Stimulated activated CD4-positive, alpha-beta T cell treated with anti-CD3 and anti-CD28 coated beads, Interleukin-1b, Interleukin-23, amount 100 ng/mL, for 24 hours (primary cell): ENCODE data around the gene B3GNT7.
"Not testable (repeated sequence)": the region's sequence is repeated elsewhere in the genome, so short reads cannot be mapped to it uniquely, and the experiment has no call there.

ENCODE experiments used
- DNase-seq, 4 experiments: peaks; one replicate each; pipeline ENCODE4 v3.0.0-alpha.2; 2020; ENCODE audit warnings: low read depth in 4 of 4, low spot score in 1 of 4

The B3GNT7 gene

GRCh38 chr2:231400681-231401080 lies 5.2 kb downstream of the B3GNT7 start:
- not testable (repeated sequence) for DNase-seq

- DNase-seq, result not testable (repeated sequence)
These were observed 5.6 kb downstream of the B3GNT7 start for GRCh38 chr2:231401101-231401500.

- DNase-seq, result not testable (repeated sequence)
These were observed 8.1 kb downstream of the B3GNT7 start for GRCh38 chr2:231403421-231404182.

GRCh38 chr2:231404183-231404578 lies 8.7 kb downstream of the B3GNT7 start:
- DNase-seq, result not testable (repeated sequence)

- DNase-seq, result not testable (repeated sequence)
These were observed 10.3 kb downstream of the B3GNT7 start for GRCh38 chr2:231405601-231406367.

- not testable (repeated sequence) for DNase-seq
These were observed 12.2 kb downstream of the B3GNT7 start for GRCh38 chr2:231407686-231408085.

GRCh38 chr2:231408304-231408703 lies 12.8 kb downstream of the B3GNT7 start:
- DNase-seq, result not testable (repeated sequence)

GRCh38 chr2:231409776-231410175 lies 14.3 kb downstream of the B3GNT7 start:
- no peak for DNase-seq

GRCh38 chr2:231410293-231411004 lies 14.9 kb downstream of the B3GNT7 start:
- DNase-seq, result no peak

GRCh38 chr2:231411237-231411636 lies 15.7 kb downstream of the B3GNT7 start:
- DNase-seq, result no peak

- DNase-seq, result peak in 3 of 4 experiments; percentile 44 to 66 (median 50)
These were observed 16.5 kb downstream of the B3GNT7 start for GRCh38 chr2:231411831-231412617.

- no peak for DNase-seq
These were observed 17.1 kb downstream of the B3GNT7 start for GRCh38 chr2:231412618-231412963.

GRCh38 chr2:231413456-231413855 lies 17.9 kb downstream of the B3GNT7 start:
- no peak for DNase-seq

GRCh38 chr2:231413921-231414476 lies 18.5 kb downstream of the B3GNT7 start:
- DNase-seq, result no peak

- no peak for DNase-seq
These were observed 19.5 kb downstream of the B3GNT7 start for GRCh38 chr2:231415029-231415428.

- no peak for DNase-seq
These were observed 23.5 kb downstream of the B3GNT7 start for GRCh38 chr2:231418820-231419640.

- DNase-seq, result no peak
These were observed 25.6 kb downstream of the B3GNT7 start for GRCh38 chr2:231421051-231421580.

GRCh38 chr2:231422056-231422455 lies 26.5 kb downstream of the B3GNT7 start:
- DNase-seq, result no peak

- no peak for DNase-seq
These were observed 27.7 kb downstream of the B3GNT7 start for GRCh38 chr2:231423176-231423575.
